Stimulated activated CD4-positive, alpha-beta T cell treated with anti-CD3 and anti-CD28 coated beads, Interleukin-4, amount 100 ng/mL, for 24 hours (primary cell): Measurements from ENCODE around the gene CCDC91.
"Not testable (repeated sequence)": the region's sequence is repeated elsewhere in the genome, so short reads cannot be mapped to it uniquely, and the experiment has no call there.

Source experiments
- DNase-seq: peaks from one replicate; pipeline ENCODE4 v3.0.0-alpha.2; 2020

CCDC91 gene

DNA sequence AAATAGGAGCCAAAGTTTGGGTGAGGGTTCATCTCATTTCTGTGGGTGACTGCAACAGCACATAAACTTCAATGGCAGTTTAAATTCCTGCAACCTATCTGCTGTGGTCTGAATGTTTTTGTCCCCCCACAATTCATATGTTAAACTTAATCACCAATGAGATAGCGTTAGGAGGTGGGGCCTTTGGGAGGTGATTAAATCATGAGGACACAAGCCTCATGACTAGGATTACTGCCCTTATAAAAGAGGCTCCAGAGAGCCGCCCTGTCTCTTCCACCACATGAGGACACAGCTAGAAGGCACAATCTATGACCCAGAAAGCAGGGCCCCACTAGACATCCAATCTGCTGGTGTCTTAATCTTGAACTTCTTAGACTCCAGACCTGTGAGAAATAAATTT, 3.8 kb upstream of the CCDC91 start:
- DNase-seq, result no peak

- DNase-seq, result peak; percentile 7
Measured at GRCh38 chr12:28189784-28190320, 404 bp upstream of the CCDC91 start.

DNA sequence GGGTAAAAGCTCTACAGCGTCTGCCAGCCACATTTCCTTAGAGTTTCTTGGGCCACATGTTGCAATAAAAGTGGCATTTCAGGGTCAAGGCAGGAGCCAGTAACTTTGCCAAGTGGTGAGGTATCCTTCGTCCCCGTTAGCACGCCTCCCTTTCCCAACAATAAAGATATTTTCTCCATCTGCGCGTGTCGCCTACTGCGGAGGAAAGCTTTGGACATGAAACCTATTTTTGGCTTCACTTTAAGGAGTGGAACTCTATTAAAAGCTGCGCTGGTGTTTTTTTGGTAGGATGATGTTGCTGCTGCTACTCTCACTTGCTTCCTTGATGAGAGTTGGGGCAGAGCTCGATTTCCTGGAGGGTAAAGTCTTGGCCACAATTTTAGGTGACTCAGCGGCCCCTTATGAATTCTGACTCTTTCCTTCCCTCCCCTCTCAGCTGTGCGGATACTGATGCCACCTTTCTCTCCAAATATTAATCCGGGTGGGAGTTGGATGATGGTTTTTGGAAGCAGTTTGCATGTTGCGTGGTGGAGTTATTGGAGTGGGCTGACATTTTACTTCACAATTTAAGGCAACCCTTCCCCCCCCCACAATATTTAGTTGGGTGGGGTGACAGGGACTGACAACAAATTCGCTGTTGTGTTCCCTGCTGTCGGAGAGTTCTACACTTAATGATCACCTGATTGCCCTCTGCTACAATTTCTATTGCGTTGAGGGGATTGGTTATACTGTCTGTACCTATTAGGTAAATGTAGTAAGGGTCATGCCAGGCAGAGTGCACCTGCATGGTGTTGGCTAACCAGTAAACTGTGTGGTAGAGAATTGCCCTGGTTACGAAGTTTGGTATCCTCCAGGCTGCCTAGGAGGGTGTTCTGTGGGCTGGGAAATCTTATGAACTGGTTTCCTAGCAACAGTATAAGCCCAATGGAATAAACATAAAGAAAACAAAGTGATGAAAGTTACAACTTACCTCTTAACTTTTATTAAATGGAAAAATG, 1.1 kb downstream of the CCDC91 start:
- DNase-seq, result peak; percentile 58

- no peak for DNase-seq
Measured at GRCh38 chr12:28192125-28192524, 1.9 kb downstream of the CCDC91 start.

DNA sequence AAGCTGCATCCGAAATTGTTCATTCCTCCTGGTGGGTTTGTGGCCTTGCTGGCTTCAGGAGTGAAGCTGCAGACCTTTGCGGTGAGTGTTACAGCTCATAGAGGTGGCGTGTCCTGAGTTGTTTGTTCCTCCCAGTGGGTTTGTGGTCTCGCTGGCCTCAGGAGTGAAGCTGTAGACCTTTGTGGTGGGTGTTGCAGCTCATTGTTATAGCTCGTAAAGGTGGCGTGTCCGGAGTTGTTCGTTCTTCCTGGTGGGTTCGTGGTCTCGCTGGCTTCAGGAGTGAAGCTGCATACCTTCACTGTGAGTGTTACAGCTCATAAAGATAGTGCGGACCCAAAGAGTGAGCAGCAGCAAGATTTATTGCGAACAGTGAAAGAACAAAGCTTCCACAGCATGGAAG, 4.4 kb downstream of the CCDC91 start:
- DNase-seq, result not testable (repeated sequence)

DNA sequence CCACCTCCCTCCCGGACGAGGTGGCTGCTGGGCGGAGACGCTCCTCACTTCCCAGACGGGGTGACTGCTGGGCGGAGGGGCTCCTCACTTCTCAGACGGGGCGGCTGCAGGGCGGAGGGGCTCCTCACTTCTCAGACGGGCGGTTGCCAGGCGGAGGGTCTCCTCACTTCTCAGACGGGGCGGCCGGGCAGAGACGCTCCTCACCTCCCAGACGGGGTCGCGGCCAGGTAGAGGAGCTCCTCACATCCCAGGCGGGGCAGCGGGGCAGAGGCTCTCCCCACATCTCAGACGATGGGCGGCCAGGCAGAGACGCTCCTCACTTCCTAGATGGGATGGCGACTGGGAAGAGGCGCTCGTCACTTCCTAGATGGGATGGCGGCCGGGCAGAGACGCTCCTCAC, 10.9 kb downstream of the CCDC91 start:
- DNase-seq, result not testable (repeated sequence)

DNA sequence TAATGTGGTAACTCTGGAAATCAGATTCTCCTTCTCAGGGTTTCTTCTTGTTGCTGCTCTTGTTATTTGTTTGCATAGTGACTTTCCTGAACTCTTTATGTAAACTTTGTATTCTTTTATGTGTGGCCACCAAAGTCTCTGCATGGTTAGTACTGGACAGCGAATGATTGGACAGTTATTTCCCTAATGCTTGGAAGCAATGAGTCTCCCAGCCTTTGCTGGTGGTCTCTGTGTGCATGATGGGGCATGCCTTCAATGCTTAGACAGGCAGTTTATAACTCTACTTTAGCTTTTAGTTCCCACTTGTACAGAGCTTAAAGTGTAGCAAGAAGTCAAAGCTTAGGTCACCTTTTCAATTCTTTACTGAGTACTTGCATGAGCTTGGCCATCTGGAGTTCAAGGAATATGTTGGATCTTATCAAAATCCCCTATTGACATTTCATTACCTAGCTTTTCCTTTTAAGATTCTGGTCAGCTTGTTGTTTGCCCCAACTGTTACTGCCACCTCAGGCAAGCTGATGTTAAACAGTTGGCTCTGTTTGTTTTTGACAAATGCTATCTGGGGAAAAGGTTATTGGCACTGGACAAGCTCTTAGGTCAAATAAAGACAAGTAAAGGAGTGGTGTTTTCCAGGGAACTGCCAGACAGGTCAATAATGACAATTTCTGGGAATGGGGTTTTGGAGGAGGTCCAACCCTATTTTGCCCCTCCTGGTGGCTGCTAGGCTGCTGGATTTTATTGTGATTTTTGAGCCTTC, 12.3 kb downstream of the CCDC91 start:
- no peak for DNase-seq

DNA sequence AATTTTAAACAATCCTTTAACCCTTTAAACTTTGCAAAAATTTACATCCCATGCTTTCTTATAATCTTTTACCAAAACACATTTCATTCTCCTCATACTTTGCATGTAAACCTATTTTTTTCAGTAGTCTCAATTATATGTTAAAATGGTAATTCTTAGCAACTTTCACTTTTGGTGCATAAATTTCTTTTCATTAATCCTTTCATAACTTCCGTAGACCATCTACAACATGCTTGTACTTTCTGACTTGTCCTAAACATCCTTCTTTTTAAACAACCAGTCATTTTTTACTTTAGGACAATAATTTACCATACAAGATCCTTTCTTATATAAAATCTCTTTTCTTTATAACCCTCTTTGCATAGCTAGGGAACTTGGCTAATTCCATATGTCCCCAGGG, 19.5 kb downstream of the CCDC91 start:
- no peak for DNase-seq

GRCh38 chr12:28212182-28212581, 21.9 kb downstream of the CCDC91 start:
- no peak for DNase-seq

DNA sequence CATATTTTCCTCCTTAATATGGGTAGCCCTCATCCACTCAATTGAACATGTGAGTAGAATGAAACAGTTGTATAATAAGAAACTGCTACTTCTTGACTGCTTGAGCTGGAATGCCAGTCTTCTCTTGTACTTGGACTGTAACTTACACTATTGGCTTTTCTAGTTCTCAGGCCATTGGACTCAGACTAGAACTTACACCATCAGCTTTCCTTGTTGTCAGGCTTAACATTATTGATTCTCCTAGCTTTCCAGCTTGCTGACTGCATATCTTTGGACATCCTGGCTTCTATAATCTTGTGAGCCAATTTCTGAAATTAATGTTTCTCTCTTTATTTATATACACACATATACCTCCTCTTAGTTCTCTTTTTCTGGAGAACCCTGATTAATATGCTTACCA, 24.8 kb downstream of the CCDC91 start:
- no peak for DNase-seq

DNA sequence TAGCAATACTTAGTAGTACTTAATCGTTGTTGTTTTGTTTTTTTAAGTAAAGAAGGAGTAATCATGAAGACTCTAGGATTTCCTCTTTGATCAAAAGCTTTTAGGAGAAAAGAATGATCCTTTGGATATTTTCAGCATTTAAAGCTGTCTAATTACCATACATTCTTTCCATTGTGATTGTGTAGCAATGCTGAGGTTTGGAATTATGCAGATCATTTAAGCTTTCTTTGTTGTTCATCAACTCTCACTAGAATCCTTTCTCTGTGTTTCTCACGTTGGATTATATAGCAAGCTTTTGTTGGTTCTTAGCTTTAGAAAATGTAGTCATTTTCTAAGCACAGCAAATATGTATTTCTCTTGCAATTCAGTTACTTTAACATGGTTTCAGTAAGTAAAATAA, 25.8 kb downstream of the CCDC91 start:
- no peak for DNase-seq

DNA sequence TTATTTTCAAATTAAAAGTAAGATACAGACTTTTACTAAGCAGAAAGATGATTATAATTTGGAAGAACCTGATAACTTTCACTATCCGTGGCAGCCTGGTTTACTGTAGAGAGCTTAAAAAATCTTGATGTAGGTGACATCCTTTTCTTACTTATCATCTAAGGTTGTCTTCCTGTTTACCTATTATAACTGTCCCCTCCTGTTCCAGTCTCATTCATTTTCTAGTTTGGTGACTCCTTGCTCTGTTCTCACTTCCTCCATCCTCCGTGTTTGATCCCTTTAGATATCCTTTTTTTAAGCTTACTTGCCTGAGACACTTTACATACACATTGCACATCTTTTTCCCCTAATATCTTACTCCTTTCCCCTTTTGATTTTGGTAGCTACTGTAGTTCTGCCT, 27.5 kb downstream of the CCDC91 start:
- no peak for DNase-seq

GRCh38 chr12:28218875-28219274, 28.6 kb downstream of the CCDC91 start:
- no peak for DNase-seq

- DNase-seq, result no peak
Measured at GRCh38 chr12:28219827-28220226, 29.6 kb downstream of the CCDC91 start.

DNA sequence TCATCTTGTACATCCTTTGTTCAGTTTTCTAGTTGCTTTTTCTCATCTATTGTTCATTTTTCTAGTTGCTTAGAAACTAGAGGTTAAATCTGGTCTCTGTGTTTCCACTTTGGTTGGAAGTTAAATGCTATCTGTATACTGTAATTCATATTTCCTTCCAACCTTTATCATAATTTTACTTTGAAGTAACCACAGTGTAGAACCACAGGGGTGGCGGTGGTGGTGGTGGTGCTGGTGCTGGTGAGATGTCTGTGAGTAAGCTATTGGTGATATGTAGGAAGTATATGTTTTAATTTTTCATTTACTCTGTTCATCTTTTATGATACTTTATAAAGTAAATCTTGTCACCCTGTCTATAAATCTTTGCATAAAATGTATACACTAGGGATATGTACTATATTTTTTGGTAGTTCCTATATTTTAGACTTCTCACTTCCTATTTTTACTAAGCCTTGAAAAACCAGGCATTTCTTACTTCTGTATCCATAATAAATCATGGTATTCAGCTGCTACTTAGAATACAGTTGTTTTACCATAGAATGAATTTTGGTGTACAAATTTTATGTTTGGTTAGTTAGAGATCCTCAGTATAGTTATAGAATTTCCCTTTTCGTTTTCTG, 31.9 kb downstream of the CCDC91 start:
- DNase-seq, result peak; percentile 76

DNA sequence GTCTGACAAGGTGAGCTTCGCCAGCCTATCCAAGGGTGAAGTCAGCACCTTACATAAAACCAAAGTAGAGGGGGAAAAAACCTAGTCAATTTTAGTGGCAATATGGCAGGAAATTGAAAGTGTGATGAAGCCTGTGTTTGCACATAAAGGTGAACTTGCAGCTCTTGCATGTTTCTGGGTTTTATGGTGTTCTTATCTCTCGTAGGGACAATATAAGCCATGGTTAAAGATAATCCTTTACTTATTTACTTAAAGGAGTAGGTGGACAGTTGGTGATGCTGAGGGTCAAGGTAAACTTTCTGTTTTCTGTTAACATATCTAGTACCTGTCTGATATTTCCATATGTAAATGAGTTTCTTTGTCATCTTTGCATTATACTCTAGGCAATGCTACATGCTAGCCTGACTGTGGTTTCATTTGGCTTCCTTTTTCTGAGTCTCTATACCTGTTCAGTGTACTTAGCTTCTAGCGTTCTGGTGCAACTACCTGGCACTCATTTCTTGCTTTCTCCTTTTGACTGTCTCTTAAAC, 32.8 kb downstream of the CCDC91 start:
- peak; percentile 17 for DNase-seq

DNA sequence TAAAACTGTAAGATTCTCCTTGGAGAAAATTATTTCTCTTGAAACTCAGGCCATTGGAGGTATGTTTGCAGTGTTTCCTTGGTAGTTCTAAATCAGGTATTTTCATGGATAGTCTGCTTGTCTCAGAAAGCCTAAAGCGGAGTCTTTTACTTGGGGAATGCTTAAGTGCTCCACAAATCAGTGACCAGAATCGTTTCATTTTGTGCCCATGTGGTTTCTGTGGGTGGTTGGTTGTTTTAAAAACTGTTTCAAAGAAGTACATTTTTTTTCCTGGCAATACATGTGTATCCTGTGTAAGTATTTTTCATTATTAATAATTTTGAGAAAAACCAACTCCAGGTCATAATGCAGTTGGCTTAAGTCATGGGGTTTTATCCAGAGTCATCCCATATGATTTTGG, 33.6 kb downstream of the CCDC91 start:
- DNase-seq, result peak; percentile 7

DNA sequence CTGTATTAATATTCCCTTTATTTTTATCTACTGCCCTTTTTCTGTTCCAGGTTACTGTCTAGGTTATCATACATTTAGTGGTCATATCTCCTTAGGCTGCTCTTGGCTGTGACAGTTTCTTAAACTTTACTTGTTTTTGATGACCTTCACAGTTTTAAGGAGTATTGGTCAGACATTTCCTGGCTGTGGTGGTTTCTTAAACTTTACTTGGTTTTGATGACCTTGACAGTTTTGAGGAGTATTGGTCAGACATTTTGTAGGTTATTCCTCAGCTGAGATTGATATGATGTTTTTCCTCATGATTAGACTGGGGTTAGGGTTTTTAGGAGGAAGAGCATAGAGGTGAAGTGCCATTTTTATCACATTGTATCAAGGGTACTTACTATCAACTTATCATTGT, 36.4 kb downstream of the CCDC91 start:
- no peak for DNase-seq

DNA sequence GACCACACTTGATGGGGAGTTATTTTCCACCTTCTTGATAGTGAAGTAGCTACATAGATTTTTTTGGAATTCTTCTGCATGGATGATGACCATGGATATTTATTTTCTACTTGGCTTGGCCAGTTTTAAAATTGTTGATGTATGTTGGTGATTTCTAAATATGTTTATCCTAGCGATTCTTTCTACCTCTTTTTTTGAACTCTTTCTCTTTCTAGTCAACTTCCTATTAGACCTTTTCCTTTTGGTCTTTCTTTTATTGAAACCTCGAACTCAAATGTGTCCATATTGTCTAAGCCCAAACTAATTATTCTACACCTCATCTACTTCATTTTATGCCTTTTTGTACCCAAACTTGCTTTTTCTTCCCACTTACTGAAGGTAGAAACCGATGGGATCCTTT, 37.0 kb downstream of the CCDC91 start:
- DNase-seq, result no peak

DNA sequence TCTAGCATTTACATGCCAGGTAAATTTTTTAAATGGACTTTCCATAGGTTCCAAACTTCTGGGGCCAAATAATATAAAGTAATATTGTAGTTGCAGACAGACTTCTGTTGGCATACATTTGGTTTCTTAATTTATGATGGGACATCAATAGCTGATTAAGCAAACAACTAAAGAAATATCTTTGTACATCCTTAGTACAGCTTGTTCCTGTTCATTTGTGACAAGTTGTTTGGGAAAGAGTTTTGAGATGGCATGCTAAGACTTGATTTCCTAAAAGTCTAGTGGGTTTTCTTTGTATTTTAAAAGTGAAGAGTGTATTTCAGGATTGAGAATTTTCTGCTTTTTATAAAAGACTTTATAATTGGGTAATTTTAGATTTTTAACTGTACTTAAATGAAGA, 41.0 kb downstream of the CCDC91 start:
- DNase-seq, result no peak

- no peak for DNase-seq
Measured at GRCh38 chr12:28232211-28232928, 42.1 kb downstream of the CCDC91 start.

DNA sequence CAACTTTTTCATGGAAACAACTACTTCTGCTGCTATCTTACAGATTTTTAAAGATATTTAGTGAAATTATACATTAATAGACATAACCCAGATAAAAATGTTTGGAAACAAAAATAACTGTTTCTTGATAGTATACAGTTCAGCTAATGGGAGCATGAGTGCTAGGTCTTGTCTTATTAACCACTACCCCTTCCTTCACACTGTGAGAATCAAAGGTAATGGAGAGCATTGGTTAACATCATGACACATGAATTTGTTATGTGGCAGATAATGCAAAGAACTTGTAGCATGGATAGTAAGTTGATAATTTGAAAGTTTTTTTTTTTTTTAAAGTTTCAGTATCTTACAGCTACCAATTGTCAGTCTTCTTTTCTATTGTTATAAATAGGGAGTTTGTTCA, 44.2 kb downstream of the CCDC91 start:
- no peak for DNase-seq
